CD4-positive, alpha-beta T cell (primary cell): ENCODE measurements around the gene FBXO24. TPM values are rescaled to one million over a fixed set of nuclear protein-coding genes. Genes with fewer than 3 reads are reported as not detected.
A peak's percentile ranks its signal among the peaks of the same experiment; 100 is the strongest.

Experiments used
- ATAC-seq: fragments of 200-7000 bp; cut with Tn5 transposase; one replicate; pipeline ENCODE4 v1.10.0; 2022; ENCODE audit warnings: mild to moderate bottlenecking; ENCODE audit not compliant: poor library complexity
- CTCF ChIA-PET: fragments of 350-600 bp; sonication (Branson Sonifier 250); formaldehyde crosslinking; loops from one replicate; lab custom pipeline; 2021; ENCODE audit warnings: antibody characterized with exemption, inconsistent platforms; lab: Charles Lee
- POLR2A ChIA-PET: fragments of 350-600 bp; sonication (Branson Sonifier 250); formaldehyde crosslinking; loops from one replicate; lab custom pipeline; 2021; ENCODE audit warnings: antibody characterized with exemption, inconsistent platforms; lab: Charles Lee
- DNase-seq, 14 experiments: peaks; one replicate each; pipeline ENCODE4 v3.0.0-alpha.2; 2013 to 2020; ENCODE audit warnings: mixed read lengths in 2 of 14
- H3K27ac ChIP-seq, 2 donors: one replicate each; pipeline versions ENCODE4 v1.5.1 to v1.7.0; 2013; ENCODE audit warnings: low read length in 2 of 2, low read depth in 1 of 2, mild to moderate bottlenecking in 1 of 2
- H3K27me3 ChIP-seq, 2 experiments: 1 replicate in 1 of 2; 2 replicates in 1 of 2; pipeline versions ENCODE4 v1.6.1 to v1.7.0; 2013; ENCODE audit warnings: low read length in 2 of 2, control low read depth in 1 of 2, mild to moderate bottlenecking in 1 of 2, moderate library complexity in 1 of 2; ENCODE audit not compliant: insufficient read depth in 2 of 2, control insufficient read depth in 1 of 2
- H3K36me3 ChIP-seq: one replicate; pipeline ENCODE4 v1.6.1; 2013; ENCODE audit warnings: low read length, control low read depth; ENCODE audit not compliant: insufficient read depth
- H3K4me1 ChIP-seq: one replicate; pipeline ENCODE4 v1.6.1; 2013; ENCODE audit warnings: low read length, control low read depth; ENCODE audit not compliant: insufficient read depth
- H3K4me3 ChIP-seq: one replicate; pipeline ENCODE4 v1.5.1; 2013; ENCODE audit warnings: mild to moderate bottlenecking, low read length, moderate library complexity
- H3K9me3 ChIP-seq, 2 experiments: 1 replicate in 1 of 2; 2 replicates in 1 of 2; pipeline versions ENCODE4 v1.6.1 to v1.7.0; 2013; ENCODE audit warnings: low read length in 2 of 2, mild to moderate bottlenecking in 2 of 2, control low read depth in 1 of 2, moderate library complexity in 1 of 2; ENCODE audit not compliant: control insufficient read depth in 1 of 2, insufficient read depth in 1 of 2
- H3K27ac Mint-ChIP-seq: one replicate; pipeline ENCODE4 v1.8.0; 2020; ENCODE audit warnings: mixed read lengths
- H3K27me3 Mint-ChIP-seq: one replicate; pipeline ENCODE4 v1.8.0; 2021; ENCODE audit warnings: mixed read lengths
- H3K36me3 Mint-ChIP-seq: one replicate; pipeline ENCODE4 v1.8.0; 2021; ENCODE audit warnings: low read depth, mixed read lengths
- H3K4me1 Mint-ChIP-seq: one replicate; pipeline ENCODE4 v1.8.0; 2021; ENCODE audit warnings: low read depth, mixed read lengths
- H3K4me3 Mint-ChIP-seq: one replicate; pipeline ENCODE4 v1.8.0; 2020; ENCODE audit warnings: mild to moderate bottlenecking, mixed read lengths
- H3K9me3 Mint-ChIP-seq: one replicate; pipeline ENCODE4 v1.8.0; 2020; ENCODE audit warnings: mixed read lengths
- intact Hi-C, 2 experiments: fragments of 100-400 bp; cut with DNase I in 1 of 2; cut with micrococcal nuclease in 1 of 2; formaldehyde crosslinking; loops; one replicate each; pipeline versions ENCODE4 v1.15.1 to v1.9.0; 2023 to 2025; cut with DNase I, micrococcal nuclease
- total RNA-seq, 174 experiments: library from RNA in 2 of 174; stranded (reverse) in 2 of 174; gene quantifications; one replicate each; pipeline ENCODE4 v1.2.3 and lab custom pipeline; 2021 to 2026
- TF ChIP-seq, protein P1 (sequence below): fragments of 200-600 bp; IDR thresholded peaks from one replicate; pipeline ENCODE4 v1.8.0; 2022; ENCODE audit warnings: antibody characterized with exemption, mild to moderate bottlenecking

The FBXO24 gene
- total RNA-seq, 2 experiments from 2014 or later = 0.66 to 0.78 TPM

DNA sequence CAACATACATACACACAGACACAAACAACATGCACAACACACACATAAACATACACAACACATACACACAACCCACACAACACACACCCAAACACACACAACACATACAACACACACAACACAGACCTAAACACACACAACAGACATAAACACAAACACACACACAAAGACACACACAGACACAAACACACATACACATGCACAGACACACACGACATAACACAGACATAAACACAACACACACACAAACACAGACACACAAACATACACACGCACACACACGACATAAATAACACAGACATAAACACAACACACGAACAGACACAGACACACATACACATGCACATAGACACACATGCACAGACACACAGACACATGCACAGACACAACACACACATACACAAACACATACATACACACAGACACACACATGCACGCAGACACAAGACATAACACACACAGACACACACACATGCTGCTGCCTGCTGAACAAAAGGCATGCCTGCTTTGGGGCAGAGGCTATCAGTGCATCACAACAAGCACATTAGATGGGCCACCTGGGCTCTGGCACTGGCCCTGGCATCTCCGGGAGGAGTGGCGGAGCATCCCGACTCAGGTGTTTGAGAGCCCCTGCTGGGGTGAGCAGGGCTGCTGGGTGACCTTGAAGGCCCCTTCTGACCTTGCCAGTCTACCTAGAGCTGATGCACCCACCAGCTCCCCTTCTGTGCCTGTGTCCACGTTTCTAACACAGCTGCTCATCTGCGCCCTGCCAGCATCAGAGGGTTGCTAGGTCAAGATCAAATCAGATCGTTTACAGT, 5.5 kb upstream of the FBXO24 start:
- no peak overlapping the region for H3K27ac Mint-ChIP-seq
- no peak overlapping the region for H3K4me3 Mint-ChIP-seq
- POLR2A ChIA-PET = interaction anchor here (1.3 to 1.4 kb wide), 2 partner anchors 32 to 42 kb away, joined by 3 to 6 read pairs; partner anchors contain the start of genes AGFG2 and MOSPD3
- H3K4me3 ChIP-seq = no peak overlapping the region
- no peaks in the 10 kb centered on the region for H3K27me3 Mint-ChIP-seq
- peaks cover 37% of the 10 kb centered on the region for H3K36me3 Mint-ChIP-seq
- peaks cover 72% of the 10 kb centered on the region for H3K36me3 ChIP-seq
- TF ChIP-seq, protein P1, sequence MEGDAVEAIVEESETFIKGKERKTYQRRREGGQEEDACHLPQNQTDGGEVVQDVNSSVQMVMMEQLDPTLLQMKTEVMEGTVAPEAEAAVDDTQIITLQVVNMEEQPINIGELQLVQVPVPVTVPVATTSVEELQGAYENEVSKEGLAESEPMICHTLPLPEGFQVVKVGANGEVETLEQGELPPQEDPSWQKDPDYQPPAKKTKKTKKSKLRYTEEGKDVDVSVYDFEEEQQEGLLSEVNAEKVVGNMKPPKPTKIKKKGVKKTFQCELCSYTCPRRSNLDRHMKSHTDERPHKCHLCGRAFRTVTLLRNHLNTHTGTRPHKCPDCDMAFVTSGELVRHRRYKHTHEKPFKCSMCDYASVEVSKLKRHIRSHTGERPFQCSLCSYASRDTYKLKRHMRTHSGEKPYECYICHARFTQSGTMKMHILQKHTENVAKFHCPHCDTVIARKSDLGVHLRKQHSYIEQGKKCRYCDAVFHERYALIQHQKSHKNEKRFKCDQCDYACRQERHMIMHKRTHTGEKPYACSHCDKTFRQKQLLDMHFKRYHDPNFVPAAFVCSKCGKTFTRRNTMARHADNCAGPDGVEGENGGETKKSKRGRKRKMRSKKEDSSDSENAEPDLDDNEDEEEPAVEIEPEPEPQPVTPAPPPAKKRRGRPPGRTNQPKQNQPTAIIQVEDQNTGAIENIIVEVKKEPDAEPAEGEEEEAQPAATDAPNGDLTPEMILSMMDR = no peak
- no peaks in the 10 kb centered on the region for H3K9me3 Mint-ChIP-seq
- CTCF ChIA-PET = no interaction called here
- intact Hi-C loops = no loop called here
- no peak for ATAC-seq
- no peak for DNase-seq
- no peaks in the 10 kb centered on the region for H3K9me3 ChIP-seq
- peaks cover 55% of the 10 kb centered on the region for H3K4me1 ChIP-seq
- no peaks in the 10 kb centered on the region for H3K27me3 ChIP-seq
- H3K4me1 Mint-ChIP-seq = peaks cover 24% of the 10 kb centered on the region
- H3K27ac ChIP-seq = no peak overlapping the region

DNA sequence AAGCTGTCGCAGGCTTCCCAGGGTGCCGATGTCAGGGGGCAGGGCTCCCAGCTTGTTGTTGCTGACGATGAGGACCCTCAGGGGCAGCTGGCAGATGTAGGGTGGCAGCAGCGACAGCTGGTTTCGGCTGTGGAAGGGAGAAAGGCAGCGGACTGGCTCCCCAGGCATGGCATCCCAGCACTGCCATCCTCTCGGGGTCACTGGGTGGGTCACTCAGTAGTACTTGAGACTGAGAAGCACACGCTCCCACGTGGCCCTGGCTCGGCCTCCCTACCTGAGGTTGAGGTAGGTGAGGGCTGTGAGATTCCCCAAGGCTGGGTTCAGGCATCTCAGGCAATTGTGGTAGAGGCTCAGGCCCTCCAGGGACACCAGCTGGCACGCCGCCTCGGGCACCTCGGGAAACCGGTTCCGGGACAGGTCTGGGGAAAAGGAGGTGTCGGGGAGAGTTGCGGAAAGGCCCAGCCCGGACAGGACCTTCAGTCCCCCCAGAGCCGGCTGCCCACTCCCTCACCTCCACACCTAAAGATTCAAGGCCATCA, 4.0 kb upstream of the FBXO24 start:
- Mint-ChIP-seq H3K36me3 (peaks cover 22% of the 10 kb centered on the region), H3K27ac (no peak overlapping the region), H3K4me3 (peak overlapping the region; percentile 97), H3K4me1 (peaks cover 28% of the 10 kb centered on the region), H3K27me3 (no peaks in the 10 kb centered on the region), H3K9me3 (no peaks in the 10 kb centered on the region)
- no peaks in the 10 kb centered on the region for H3K9me3 ChIP-seq
- DNase-seq (peak in 1 of 14 experiments; percentile 26), ATAC-seq (no peak)
- peaks cover 61% of the 10 kb centered on the region for H3K4me1 ChIP-seq
- H3K27me3 ChIP-seq = no peaks in the 10 kb centered on the region
- POLR2A ChIA-PET = interaction anchor here (0.8 to 1.4 kb wide), 4 partner anchors 10 to 414 kb away, joined by 3 to 6 read pairs (median 3); partner anchors contain the start of genes AGFG2, GAL3ST4 and MOSPD3
- peak overlapping the region; percentile 95 for H3K4me3 ChIP-seq
- CTCF ChIA-PET = no interaction called here
- intact Hi-C loops = loop anchor here in 1 of 2 experiments (2.0 kb wide), 3 partner anchors 17 to 95 kb away; partner anchors contain the start of gene PCOLCE
- H3K36me3 ChIP-seq = peaks cover 58% of the 10 kb centered on the region
- H3K27ac ChIP-seq = peak overlapping the region; percentile 93 to 96
- TF ChIP-seq, protein P1 = no peak

DNA sequence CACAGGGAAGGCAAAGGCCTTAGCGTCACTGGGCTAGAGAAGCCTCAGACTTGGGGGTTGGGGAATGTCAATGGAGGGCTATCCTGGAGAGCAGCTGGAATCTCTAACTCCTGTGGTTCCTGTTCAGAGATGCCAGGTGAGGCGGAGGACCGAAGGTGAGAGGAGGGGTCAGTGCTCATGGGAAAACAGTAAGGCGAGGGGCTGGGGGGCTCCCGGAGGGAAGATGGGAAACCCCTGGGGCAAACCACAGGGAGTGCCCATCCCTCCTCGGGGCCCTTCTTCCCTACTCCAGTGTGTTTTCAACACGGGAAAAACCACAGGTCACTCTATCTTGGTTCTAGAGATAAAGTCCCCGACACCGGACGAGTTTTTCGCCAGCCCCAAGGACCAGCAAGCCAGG, 3.5 kb upstream of the FBXO24 start:
- no peaks in the 10 kb centered on the region for H3K9me3 ChIP-seq
- H3K27ac ChIP-seq = peak overlapping the region; percentile 93 to 96
- no peak for DNase-seq
- H3K4me3 Mint-ChIP-seq = peak overlapping the region; percentile 97
- TF ChIP-seq, protein P1 = no peak
- peaks cover 53% of the 10 kb centered on the region for H3K36me3 ChIP-seq
- intact Hi-C loops = loop anchor here (1.0 to 2.0 kb wide), 4 partner anchors 12 to 94 kb away; partner anchors contain the start of gene PCOLCE (in 1 of the 2)
- H3K4me3 ChIP-seq = peak overlapping the region; percentile 95
- H3K27me3 ChIP-seq = no peaks in the 10 kb centered on the region
- H3K27me3 Mint-ChIP-seq = no peaks in the 10 kb centered on the region
- CTCF ChIA-PET = no interaction called here
- H3K4me1 ChIP-seq = peaks cover 63% of the 10 kb centered on the region
- H3K36me3 Mint-ChIP-seq = peaks cover 22% of the 10 kb centered on the region
- H3K9me3 Mint-ChIP-seq = no peaks in the 10 kb centered on the region
- POLR2A ChIA-PET = interaction anchor here (0.8 to 4.9 kb wide), 13 partner anchors 10 to 415 kb away, joined by 3 to 113 read pairs (median 48); partner anchors contain the start of genes AGFG2, GAL3ST4, GNB2 and MEPCE
- H3K27ac Mint-ChIP-seq = no peak overlapping the region
- peaks cover 28% of the 10 kb centered on the region for H3K4me1 Mint-ChIP-seq
- no peak for ATAC-seq
